Endothelial cell of umbilical vein (primary cell): ENCODE data around the gene LAP3. TPM values are rescaled to one million over a fixed set of nuclear protein-coding genes. Genes with fewer than 3 reads are reported as not detected.

Experiments used
- BruUV-seq: library from RNA; stranded (reverse); fragments of 400-500 nt; replicated peaks from 2 replicates; lab custom pipeline; 2021; lab: Mats Ljungman, UMichigan
- CTCF ChIA-PET: fragments of 300-600, 350-600 bp; sonication (Branson Sonifier 250); formaldehyde crosslinking; loops from one replicate; lab custom pipeline; 2021; ENCODE audit warnings: antibody characterized with exemption, inconsistent platforms; lab: Charles Lee
- POLR2A ChIA-PET: fragments of 300-600, 350-600 bp; sonication (Branson Sonifier 250); formaldehyde crosslinking; loops from one replicate; lab custom pipeline; 2021; ENCODE audit warnings: antibody characterized with exemption, inconsistent platforms; lab: Charles Lee
- DNase-seq: peaks from one replicate; pipeline ENCODE4 v3.0.0-alpha.2; 2011; ENCODE audit warnings: low read depth, low spot score
- FAIRE-seq: peaks from 2 replicates; lab custom pipeline; 2011; peaks lifted over from hg19 to GRCh38; lab: Jason Lieb, UNC
- H2AFZ ChIP-seq: 2 replicates; pipeline ENCODE4 v1.6.0; 2012; ENCODE audit warnings: low read depth, low read length, control low read depth, inconsistent platforms
- H3K27ac ChIP-seq: 2 replicates; pipeline ENCODE4 v1.5.1; 2011; ENCODE audit warnings: low read depth, mild to moderate bottlenecking, control low read depth, low read length, moderate library complexity; ENCODE audit not compliant: insufficient read depth
- H3K27me3 ChIP-seq, 2 experiments: 2 replicates each; pipeline versions ENCODE4 v1.6.0 to v1.6.1; 2011; ENCODE audit warnings: low read length in 2 of 2, mixed read lengths in 1 of 2; ENCODE audit not compliant: control insufficient read depth in 2 of 2, insufficient read depth in 2 of 2
- H3K36me3 ChIP-seq, 2 experiments: 2 replicates in 1 of 2; 3 replicates in 1 of 2; pipeline ENCODE4 v1.5.1; 2011; ENCODE audit warnings: low read length in 2 of 2, mild to moderate bottlenecking in 1 of 2, moderate library complexity in 1 of 2; ENCODE audit not compliant: control insufficient read depth in 2 of 2, insufficient read depth in 2 of 2; ENCODE audit errors: extremely low read depth in 1 of 2
- H3K4me1 ChIP-seq: 3 replicates; pipeline ENCODE4 v1.5.1; 2011; ENCODE audit warnings: mild to moderate bottlenecking, low read length; ENCODE audit not compliant: control insufficient read depth, insufficient read depth; ENCODE audit errors: extremely low read depth
- H3K4me2 ChIP-seq: 2 replicates; pipeline ENCODE4 v1.6.1; 2011; ENCODE audit warnings: low read length, control low read depth, mixed read lengths; ENCODE audit not compliant: insufficient read depth
- H3K4me3 ChIP-seq, 3 experiments: fragments of 200-600 bp in 1 of 3; sonication (generic), shearing (Covaris generic) in 1 of 3; replicated peaks in 1 of 3; 2 replicates each; pipeline ENCODE4 v1.5.1; 2011 to 2016; ENCODE audit warnings: control low read depth in 3 of 3, low read length in 3 of 3, mild to moderate bottlenecking in 2 of 3, inconsistent platforms in 1 of 3, low read depth in 1 of 3, moderate library complexity in 1 of 3; ENCODE audit not compliant: insufficient read depth in 1 of 3
- H3K79me2 ChIP-seq: 2 replicates; pipeline ENCODE4 v1.6.0; 2012; ENCODE audit warnings: low read length, inconsistent platforms; ENCODE audit not compliant: control insufficient read depth, insufficient read depth
- H3K9ac ChIP-seq: replicated peaks from 2 replicates; pipeline ENCODE3; 2011; ENCODE audit warnings: low read length, control low read depth; ENCODE audit not compliant: insufficient read depth; ENCODE audit errors: extremely low read depth
- H3K9me1 ChIP-seq: replicated peaks from 3 replicates; pipeline ENCODE4 v1.6.0; 2011; ENCODE audit warnings: mild to moderate bottlenecking, low read length; ENCODE audit not compliant: control insufficient read depth, insufficient read depth; ENCODE audit errors: extremely low read depth
- H3K9me3 ChIP-seq: replicated peaks from 2 replicates; pipeline ENCODE4 v1.5.1; 2012; ENCODE audit warnings: low read length, inconsistent platforms; ENCODE audit not compliant: control insufficient read depth, insufficient read depth
- H4K20me1 ChIP-seq: replicated peaks from 2 replicates; pipeline ENCODE3; 2011; ENCODE audit warnings: mild to moderate bottlenecking, low read length; ENCODE audit not compliant: control insufficient read depth, insufficient read depth; ENCODE audit errors: extremely low read depth
- EZH2 ChIP-seq: IDR thresholded peaks from 2 replicates; pipeline ENCODE4 v1.6.1; 2012; ENCODE audit warnings: borderline replicate concordance, low read depth, mild to moderate bottlenecking, moderate library complexity, low read length, inconsistent platforms; ENCODE audit not compliant: severe bottlenecking
- FOS ChIP-seq: IDR thresholded peaks from 2 replicates; pipeline ENCODE4 v1.6.1; 2011; ENCODE audit warnings: mild to moderate bottlenecking, low read length, moderate library complexity, borderline replicate concordance; ENCODE audit not compliant: insufficient read depth
- GATA2 ChIP-seq: IDR thresholded peaks from 2 replicates; pipeline ENCODE4 v1.7.0; 2011; ENCODE audit warnings: low read depth, mild to moderate bottlenecking, moderate library complexity, mixed read lengths, low read length; ENCODE audit not compliant: insufficient read length, insufficient read depth
- JUN ChIP-seq: IDR thresholded peaks from 2 replicates; pipeline ENCODE4 v1.6.1; 2011; ENCODE audit warnings: borderline replicate concordance, low read depth; ENCODE audit not compliant: insufficient read length, insufficient read depth
- MAX ChIP-seq: IDR thresholded peaks from 2 replicates; pipeline ENCODE4 v1.6.1; 2011; ENCODE audit not compliant: insufficient read depth, insufficient read length
- MYC ChIP-seq: IDR thresholded peaks from one replicate; pipeline ENCODE4 v1.6.1; 2011; ENCODE audit warnings: mild to moderate bottlenecking, low read depth, low read length
- POLR2A ChIP-seq: IDR thresholded peaks from 2 replicates; pipeline ENCODE4 v1.6.1; 2012; ENCODE audit warnings: low read depth, mild to moderate bottlenecking, control low read depth, low read length
- POLR2AphosphoS5 ChIP-seq: IDR thresholded peaks from 2 replicates; pipeline ENCODE4 v1.6.1; 2012; ENCODE audit warnings: low read depth, mild to moderate bottlenecking, control low read depth, low read length, moderate library complexity; ENCODE audit not compliant: insufficient read depth
- dilution Hi-C: fragments of 300-500 bp; cut with MboI; formaldehyde crosslinking; loops from one replicate; pipeline ENCODE4 v1.15.0; 2019; ENCODE audit warnings: low sequenced_read_pairs; ENCODE audit not compliant: extremely low pct_ligation_motif_present
- intact Hi-C: fragments of 100-400 bp; cut with micrococcal nuclease; formaldehyde crosslinking; loops from one replicate; pipeline ENCODE4 v1.10.0; 2022
- polyA plus RNA-seq, 4 experiments: library from polyadenylated mRNA; depleted of rRNA in 3 of 4; stranded (reverse) in 3 of 4; unstranded in 1 of 4; fragments of >200 nt; gene quantifications; 2 replicates each; pipeline versions ENCODE4 v1.2.1 to v1.2.3, GENCODE V29; 2011 to 2012; ENCODE audit warnings: missing spikeins in 1 of 4
- total RNA-seq: library from RNA; stranded (reverse); gene quantifications from 2 replicates; pipeline ENCODE4 v1.2.3, GENCODE V29; 2021
- TF ChIP-seq, protein P1 (sequence below), 2 donors: IDR thresholded peaks; 1 replicate in 1 of 2; 2 replicates in 1 of 2; pipeline ENCODE4 v1.5.1; 2011; ENCODE audit warnings: low read length in 2 of 2, mild to moderate bottlenecking in 2 of 2, moderate library complexity in 2 of 2, control low read depth in 1 of 2, inconsistent platforms in 1 of 2, low read depth in 1 of 2; ENCODE audit not compliant: insufficient read depth in 1 of 2; ENCODE audit errors: extremely low read depth in 1 of 2

The LAP3 gene
- total and polyA plus RNA-seq, 2 donors (not counting 3 experiments of a cell fraction or from before 2014, with no cell fraction given): 82.4 to 94.8 TPM

GRCh38 chr4:17584521-17585213 is 7.7 kb downstream of the LAP3 start:
- H3K36me3 ChIP-seq: peaks cover 27 to 43% of the 10 kb centered on the region in 2 experiments

More at GRCh38 chr4:17584521-17585213, 7.7 kb downstream of the LAP3 start:
- Histone ChIP-seq H3K4me2 (no peak overlapping the region), H3K4me3 (no peak overlapping the region), H3K9ac (no peak overlapping the region), H3K9me1 (no peaks in the 10 kb centered on the region), H3K79me2 (no peaks in the 10 kb centered on the region), H2AFZ (no peak overlapping the region), H3K27ac (no peak overlapping the region), H3K4me1 (peaks cover 20% of the 10 kb centered on the region), H3K27me3 (no peaks in the 10 kb centered on the region), H3K9me3 (no peaks in the 10 kb centered on the region), H4K20me1 (no peaks in the 10 kb centered on the region)
- ChIA-PET CTCF (no interaction called here), POLR2A (interaction anchor here (1.1 kb wide), 1 partner anchor 29 kb away, joined by 4 read pairs; the partner anchor contains the start of gene MED28)
- BruUV-seq: no TSS peak
- FAIRE-seq: no peak
- DNase-seq: no peak
- TF ChIP-seq EZH2 (no peak), POLR2AphosphoS5 (no peak), MYC (no peak), FOS (no peak), GATA2 (no peak), JUN (no peak), POLR2A (no peak), MAX (no peak)
- TF ChIP-seq, protein P1, sequence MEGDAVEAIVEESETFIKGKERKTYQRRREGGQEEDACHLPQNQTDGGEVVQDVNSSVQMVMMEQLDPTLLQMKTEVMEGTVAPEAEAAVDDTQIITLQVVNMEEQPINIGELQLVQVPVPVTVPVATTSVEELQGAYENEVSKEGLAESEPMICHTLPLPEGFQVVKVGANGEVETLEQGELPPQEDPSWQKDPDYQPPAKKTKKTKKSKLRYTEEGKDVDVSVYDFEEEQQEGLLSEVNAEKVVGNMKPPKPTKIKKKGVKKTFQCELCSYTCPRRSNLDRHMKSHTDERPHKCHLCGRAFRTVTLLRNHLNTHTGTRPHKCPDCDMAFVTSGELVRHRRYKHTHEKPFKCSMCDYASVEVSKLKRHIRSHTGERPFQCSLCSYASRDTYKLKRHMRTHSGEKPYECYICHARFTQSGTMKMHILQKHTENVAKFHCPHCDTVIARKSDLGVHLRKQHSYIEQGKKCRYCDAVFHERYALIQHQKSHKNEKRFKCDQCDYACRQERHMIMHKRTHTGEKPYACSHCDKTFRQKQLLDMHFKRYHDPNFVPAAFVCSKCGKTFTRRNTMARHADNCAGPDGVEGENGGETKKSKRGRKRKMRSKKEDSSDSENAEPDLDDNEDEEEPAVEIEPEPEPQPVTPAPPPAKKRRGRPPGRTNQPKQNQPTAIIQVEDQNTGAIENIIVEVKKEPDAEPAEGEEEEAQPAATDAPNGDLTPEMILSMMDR (IDR thresholded peaks at IDR 0.05; ENCODE audit: extremely low read depth in 1 of 2, insufficient read depth in 1 of 2, low read depth in 1 of 2, low read length in 2 of 2): no peak
- intact Hi-C loops (no loop called here), dilution Hi-C loops (no loop called here)
